Stimulated activated CD4-positive, alpha-beta T cell treated with anti-CD3 and anti-CD28 coated beads, Interleukin-4, amount 100 ng/mL, for 4 hours (primary cell): ENCODE data around the gene HABP4.

Experiments
- DNase-seq, 2 experiments: peaks; one replicate each; pipeline ENCODE4 v3.0.0-alpha.2; 2020

Gene HABP4, protein sequence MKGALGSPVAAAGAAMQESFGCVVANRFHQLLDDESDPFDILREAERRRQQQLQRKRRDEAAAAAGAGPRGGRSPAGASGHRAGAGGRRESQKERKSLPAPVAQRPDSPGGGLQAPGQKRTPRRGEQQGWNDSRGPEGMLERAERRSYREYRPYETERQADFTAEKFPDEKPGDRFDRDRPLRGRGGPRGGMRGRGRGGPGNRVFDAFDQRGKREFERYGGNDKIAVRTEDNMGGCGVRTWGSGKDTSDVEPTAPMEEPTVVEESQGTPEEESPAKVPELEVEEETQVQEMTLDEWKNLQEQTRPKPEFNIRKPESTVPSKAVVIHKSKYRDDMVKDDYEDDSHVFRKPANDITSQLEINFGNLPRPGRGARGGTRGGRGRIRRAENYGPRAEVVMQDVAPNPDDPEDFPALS

GRCh38 chr9:96449845-96450612, at the start of gene HABP4:
TSS of gene HABP4 (plus strand) at chr9:96450169. CDS start at chr9:96450280, 111 bp downstream.
- DNase-seq, result peak; percentile 95 to 98

- DNase-seq, result no peak
Measured at GRCh38 chr9:96408409-96409280, 41.3 kb upstream of the HABP4 start.

- no peak for DNase-seq
Measured at GRCh38 chr9:96411129-96411838, 38.7 kb upstream of the HABP4 start.

- no peak for DNase-seq
Measured at GRCh38 chr9:96412174-96412913, 37.6 kb upstream of the HABP4 start.

GRCh38 chr9:96413302-96414221, 36.4 kb upstream of the HABP4 start:
- DNase-seq, result no peak

GRCh38 chr9:96417051-96417586, 32.9 kb upstream of the HABP4 start:
- DNase-seq, result peak; percentile 89 to 93

DNA sequence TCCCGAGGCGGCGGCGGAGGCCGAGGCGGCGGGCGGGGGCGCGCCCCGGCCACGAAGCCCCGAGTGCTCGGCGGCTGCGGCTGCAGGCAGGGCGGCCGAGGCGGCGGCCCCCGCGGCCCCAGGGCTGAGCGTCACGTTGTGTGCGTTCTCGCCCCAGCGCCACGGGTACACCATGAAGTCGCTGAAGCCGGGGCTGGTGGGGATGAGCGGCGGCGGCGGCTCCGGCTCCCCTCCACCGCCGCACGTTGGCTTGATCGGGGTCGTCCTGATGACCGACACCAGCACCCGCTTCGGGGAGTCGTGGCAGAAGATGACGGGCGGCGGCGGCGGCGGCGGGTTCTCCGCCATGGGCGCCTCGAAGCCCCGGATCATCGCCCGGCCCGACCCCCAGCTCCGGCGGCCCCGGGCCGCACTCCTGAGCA, 32.3 kb upstream of the HABP4 start:
- no peak for DNase-seq

DNA sequence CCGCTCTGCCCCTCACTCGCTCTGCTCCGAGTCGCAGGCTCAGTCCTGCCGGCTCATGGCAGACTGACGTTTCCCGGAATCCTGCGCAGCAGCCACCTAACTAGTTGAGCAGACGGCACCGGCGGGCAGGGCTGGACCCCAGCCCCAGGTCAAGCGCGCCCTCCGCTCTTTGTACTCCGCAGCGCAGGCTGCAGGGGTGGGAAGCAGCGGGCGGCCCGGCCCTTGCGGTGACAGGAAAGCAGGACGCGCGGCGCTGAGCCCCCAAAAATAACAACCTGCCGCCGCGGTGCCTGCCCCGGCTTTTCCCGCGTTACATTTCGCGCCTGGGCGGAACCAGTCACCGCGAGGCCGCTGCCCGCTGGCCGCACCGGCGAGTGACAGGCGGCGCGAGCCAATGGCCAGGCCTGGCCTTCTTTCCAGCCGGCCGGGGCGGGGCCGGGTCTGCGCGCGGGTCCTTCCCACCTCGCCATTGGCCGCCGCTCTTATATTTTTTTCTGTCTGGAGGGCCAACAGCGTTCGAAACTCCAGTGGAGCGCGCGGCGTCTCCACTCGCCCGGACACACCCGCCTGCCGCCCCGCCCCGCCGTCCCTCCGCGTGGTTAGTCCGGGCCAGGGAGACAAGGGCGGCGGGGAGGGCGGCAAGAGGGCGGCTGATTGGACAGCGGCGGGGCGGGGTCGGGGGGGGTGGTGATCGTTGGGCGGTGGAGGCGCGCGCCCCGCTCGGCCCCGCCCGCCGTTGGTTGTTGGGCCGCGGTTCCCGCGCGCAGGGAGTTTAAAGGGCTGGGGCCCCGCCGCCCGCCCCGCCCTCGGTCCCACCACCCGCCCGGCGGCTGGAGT, 31.7 kb upstream of the HABP4 start, which contains the start of gene ZNF367:
Gene ZNF367 (minus strand): TSS at position 288 of the 837 bp plus-strand sequence. CDS start 338 bp downstream, outside the sequence.
- peak; percentile 84 to 90 for DNase-seq

DNA sequence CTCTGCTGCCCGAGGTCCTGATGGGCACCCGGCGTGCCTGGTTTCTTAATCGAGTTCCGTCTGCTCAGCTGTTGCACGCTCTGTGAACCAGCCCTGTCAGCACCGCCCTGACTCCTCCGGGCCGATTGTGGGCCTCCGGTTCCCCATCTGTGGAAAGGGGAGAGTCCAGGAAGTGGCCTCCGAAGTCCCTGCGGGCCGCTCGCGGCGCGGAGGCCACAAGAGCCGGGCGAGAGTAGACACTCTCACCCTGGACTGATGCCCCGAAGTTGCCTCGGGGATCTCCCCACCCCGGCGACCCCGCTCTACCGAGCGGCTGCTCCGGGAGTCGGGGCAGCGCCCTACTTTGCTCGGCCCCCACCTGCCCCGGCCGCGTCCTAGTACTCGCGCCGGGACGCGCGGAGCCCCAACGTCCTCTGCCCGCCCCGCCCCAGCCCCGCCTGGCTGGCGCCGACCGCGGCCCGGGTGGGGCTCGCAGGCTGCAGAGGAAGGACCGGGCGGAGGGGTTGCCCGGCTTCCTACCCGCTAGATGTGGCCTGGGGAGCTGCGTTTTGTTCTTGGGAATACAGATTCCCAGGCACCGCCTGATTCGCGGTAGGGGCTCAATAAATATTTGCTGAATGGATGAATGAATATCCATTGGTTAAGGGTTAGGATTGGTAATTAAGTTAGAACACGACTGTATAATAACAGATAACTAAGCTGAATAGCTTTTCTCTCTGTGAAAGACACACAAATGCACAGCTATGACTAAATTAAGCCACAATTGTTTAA, 30.9 kb upstream of the HABP4 start:
- peak; percentile 21 to 39 for DNase-seq

GRCh38 chr9:96419691-96419969, 30.3 kb upstream of the HABP4 start:
- DNase-seq, result no peak

DNA sequence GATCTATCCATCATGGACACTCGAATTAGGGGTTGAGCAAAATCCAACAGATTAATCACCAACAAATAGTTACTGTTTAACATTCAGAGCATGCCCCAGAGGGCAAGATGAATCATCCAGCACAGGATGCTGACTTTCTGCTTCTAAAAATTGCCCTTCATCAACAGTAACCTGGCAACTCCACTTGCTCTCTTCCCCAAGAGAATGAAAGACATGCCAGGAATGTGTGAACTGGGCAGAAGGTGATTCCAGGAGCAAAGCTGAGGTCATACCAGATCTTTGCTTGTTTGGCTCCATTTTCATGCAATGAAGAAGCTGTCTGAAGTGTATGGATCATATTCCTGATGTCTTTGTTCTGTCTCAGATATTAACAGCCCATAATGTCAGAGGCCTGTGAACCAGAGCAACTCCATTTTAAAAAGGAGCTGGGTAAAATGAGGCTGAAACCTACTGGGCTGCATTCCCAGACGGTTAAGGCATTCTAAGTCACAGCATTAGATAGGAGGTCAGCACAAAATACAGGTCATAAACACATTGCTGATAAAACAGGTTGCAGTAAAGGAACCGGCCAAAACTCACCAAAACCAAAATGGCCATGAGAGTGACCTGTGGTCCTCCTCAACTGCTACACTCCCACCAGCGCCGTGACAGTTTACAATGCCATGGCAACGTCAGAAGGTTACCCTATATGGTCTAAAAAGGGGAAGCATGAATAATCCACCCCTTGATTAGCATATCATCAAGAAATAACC, 29.3 kb upstream of the HABP4 start:
- DNase-seq, result peak in 1 of 2 experiments; percentile 26

DNA sequence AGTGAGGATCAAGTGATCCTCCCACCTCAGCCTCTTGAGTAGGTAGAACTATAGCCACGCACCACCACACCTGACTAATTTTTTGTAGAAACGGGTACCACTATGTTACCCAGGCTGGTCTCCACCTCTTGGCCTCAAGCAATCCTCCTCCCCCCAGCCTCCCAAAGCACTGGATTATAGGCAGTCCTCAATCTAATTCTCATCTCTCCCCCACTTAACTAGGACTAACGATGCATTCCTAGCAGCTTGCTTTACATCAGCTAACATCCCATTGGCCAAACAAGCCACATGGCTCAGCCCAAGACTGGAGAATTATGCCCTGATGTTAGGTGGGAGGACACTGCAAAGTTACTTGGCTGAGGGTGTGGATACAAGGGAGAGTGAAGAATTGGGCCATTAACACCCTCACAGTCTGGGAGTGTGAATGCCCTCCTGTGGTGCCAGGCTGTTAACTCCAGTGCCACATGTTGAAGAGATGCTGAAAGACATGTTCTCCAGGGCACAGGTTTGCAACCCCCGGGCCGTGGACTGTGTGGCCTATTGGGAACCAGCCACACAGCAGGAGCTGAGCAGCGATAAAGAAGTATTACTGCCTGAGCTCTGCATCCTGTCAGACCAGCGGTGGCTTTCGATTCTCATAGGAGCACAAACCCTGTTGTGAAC, 26.5 kb upstream of the HABP4 start:
- DNase-seq, result no peak

DNA sequence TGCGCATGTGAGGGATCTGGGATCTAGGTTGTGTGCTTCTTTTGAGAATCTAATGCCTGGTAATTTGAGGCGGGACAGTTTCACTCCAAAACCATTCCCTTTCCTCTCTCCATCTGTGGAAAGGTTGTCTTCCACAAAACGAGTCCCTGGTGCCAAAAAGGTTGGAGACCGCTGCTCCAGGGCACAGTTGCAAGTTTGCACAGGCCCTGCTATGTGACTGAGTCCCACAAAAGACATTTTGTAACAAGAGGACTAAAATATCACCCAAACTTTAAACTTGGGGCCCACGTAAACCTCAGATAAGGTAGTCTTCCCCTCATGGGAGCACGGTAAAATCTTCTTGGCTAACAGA, 26.0 kb upstream of the HABP4 start:
- DNase-seq, result no peak

DNA sequence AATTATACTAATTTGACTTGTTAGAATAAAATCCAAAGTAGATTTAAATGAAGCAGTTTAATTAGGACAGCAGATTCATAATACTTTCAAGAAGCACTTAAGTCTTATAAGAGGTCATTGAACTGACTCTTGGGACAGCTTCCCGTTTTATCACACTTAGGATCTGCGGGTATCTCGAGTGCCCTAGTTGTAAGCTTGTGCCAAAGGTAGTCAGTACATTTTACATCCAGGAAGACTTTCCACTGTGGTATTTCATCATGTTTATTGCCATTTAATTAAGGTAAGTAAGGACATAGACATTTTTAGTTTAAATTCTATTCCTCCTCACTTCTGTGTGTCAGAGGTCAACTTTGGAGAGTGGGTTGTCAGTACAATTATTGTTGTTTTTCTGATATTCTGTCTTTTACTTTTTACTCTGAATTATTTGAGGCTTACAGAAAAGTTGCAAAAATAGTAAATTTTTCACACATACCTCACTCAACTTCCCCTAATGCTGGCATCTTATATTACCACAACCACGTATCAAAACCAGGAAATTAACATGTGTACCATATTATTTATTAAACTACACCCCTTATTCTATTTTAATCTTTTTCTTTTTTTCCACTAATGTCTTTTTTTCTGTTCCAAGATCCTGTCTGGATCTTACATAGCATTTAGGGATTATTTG, 24.3 kb upstream of the HABP4 start:
- no peak for DNase-seq

DNA sequence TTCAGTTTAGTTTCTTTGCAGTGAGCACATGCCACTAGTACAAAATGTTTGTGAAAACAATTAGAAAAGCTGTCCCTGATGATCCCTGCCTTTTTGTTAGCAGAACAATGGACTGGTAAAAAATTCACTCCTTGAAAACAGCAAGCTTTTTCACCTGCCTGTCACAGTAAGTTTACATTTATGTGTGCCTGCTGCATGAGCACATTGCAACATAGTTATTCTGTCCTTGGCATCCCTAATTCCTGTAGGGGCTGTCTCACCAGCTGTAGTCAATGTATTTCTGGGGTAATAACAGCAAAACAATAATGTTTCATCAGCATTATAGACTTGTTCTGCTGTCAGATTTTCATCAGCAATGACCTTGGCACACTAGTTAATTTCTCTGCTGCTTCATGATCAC, 20.2 kb upstream of the HABP4 start:
- no peak for DNase-seq

- DNase-seq, result no peak
Measured at GRCh38 chr9:96430377-96430776, 19.6 kb upstream of the HABP4 start.

GRCh38 chr9:96435345-96435744, 14.6 kb upstream of the HABP4 start:
- no peak for DNase-seq
